NCI-H1092 treated with DMSO at 0.1 percent for 48 hours (cell line): ENCODE data around the gene TMEM212.

Experiments used
- DNase-seq: peaks from one replicate; lab custom pipeline; 2025; lab: John Stamatoyannopoulos, UW

Gene TMEM212

GRCh38 chr3:171842864-171843518, at the start of gene TMEM212:
TMEM212 (plus strand) TSS chr3:171843349; CDS start chr3:171843384, 35 bp downstream.
- DNase-seq: no peak

- no peak for DNase-seq
Observed at GRCh38 chr3:171796625-171797264, 46.4 kb upstream of the TMEM212 start.

GRCh38 chr3:171797265-171797679, 45.9 kb upstream of the TMEM212 start:
- no peak for DNase-seq

GRCh38 chr3:171797873-171798272, 45.3 kb upstream of the TMEM212 start:
- no peak for DNase-seq

- DNase-seq: no peak
Observed at GRCh38 chr3:171799501-171799900, 43.6 kb upstream of the TMEM212 start.

DNA sequence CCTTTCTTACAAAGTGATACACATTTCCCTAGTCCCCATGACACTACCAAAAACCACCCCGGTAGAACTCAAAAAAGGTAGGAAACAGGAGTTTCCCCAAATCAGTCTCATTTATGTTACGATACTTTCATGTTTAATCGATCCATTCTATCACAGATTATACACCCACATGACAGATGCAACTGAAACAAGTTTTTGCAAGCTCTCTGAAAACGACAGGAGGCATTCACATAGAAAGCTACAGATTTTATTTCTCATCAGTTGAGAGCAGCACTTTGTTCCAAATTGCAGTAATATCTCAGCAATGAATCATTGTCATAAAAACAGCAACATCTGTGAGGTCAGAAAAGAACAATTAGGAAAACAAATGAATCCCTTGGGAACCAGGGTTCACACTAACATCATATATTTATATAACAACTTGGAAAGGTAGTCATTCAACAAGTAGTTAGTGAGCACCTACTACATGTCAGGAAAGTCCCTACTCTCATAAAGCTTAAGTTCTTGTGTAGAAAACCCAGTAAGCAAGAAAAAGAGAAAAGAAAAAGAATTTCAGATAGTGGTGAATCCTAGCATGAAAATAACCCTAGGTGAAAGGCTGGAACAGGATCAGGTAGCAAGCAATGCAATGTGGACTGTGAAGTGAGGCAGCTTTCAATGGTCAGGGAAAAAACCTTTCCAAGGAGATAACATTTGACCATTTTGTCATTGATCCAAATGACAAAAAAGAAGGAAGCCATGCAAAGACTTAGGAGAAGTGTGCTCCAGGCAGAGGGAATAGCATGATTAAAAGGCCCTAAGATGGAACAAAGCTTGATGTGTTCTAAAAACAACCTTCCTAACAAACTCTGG, 41.2 kb upstream of the TMEM212 start:
- DNase-seq: no peak

GRCh38 chr3:171802590-171802956, 40.6 kb upstream of the TMEM212 start:
- DNase-seq: no peak

GRCh38 chr3:171803044-171803443, 40.1 kb upstream of the TMEM212 start:
- DNase-seq: no peak

GRCh38 chr3:171804618-171805389, 38.3 kb upstream of the TMEM212 start:
- no peak for DNase-seq

DNA sequence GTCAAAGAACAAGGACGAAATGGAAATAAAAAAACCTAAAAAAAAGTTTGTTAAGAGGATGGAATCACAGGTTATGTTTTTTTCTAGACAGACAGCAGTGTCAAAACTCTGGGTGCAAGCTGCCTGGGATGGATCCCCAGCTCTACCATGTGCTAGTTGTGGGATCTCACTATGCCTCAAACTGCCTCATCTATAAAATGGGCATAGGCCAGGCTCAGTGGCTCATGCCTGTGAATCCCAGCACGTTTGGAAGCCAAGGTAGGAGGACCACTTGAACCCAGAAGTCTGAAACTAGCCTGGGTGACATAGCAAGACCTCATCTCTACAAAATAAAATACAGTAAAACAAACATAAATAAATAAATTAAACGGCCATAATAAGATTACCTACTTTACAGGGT, 37.5 kb upstream of the TMEM212 start:
- DNase-seq: no peak

DNA sequence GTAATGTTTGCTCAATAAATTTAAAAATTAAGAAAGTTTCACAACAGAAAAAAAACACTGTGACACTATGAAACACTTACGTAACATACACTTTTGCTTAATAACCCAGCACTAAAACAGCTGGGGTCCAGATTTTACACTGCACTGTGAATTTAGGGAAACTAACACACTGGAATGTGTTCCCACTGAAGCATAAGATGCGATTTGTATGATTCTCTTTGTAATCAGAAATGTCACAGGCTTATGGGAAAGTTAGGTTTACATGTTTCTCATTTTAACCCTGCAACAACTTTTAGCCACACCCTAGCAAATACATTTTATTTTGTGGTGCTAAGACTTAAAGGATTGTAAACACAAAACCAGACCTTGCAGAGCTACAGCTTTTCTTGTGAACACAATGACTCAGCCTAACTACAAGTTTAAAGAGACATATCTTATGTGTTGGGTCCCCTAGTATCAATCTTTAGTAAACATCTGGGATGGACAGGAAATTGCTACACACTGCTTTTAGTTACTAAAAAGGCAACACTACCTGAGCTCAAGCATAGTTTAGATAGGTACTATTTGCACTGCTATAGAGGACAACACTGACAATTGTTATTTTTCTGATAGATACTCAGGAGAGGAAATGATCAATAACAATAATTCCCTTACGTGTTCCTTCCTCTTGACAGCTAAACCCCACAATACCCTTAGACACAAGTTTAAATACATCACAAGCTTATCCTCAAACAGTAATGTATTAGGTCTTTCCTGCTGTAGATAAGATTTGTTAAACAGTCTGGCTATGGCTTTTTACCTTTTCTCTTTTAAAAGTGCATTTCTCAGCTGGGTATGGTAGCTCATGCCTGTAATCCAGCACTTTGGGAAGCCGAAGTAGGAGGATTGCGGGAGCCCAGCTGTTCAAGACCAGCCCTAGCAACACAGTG, 36.7 kb upstream of the TMEM212 start:
- DNase-seq: no peak

DNA sequence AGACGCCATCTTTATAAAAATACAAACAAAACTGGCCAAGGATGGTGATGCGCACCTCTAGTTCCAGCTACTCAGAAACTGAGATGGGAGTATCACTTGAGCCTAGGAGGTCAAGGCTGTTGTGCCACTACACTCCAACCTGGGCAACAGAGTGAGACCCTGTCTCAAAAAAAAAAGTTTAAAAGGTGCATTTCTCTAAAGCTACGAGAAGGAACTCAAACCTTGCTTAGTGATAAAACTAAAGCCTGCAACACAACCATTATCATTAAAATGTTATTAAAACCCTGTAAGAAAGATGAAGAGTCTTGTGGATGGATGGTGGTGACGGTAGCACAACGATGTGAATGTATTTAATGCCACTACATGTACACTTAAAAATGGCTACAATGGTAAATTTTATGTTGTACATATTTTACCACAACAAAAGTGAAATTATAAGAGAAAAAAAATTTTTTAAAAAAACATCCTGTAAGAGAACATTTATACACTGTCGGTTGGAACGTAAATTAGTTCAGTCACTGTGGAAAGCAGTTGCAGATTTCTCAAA, 35.9 kb upstream of the TMEM212 start:
- no peak for DNase-seq

DNA sequence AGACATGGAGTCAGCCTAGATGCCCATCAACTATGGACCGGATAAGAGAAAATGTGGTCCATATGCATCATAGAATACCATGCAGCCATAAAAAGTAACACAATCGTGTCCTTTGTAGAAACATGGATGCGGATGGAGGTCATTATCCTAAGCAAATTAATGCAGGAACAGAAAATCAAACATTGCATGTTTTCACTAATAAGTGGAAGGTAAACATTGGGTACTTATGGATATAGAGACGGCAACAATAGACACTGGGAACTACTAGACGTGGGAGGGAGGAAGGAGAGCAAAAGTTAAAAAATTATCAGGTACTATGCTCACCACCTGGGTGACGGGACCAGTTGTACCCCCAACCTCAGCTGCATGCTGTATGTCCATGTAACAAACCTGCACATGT, 35.3 kb upstream of the TMEM212 start:
- no peak for DNase-seq

DNA sequence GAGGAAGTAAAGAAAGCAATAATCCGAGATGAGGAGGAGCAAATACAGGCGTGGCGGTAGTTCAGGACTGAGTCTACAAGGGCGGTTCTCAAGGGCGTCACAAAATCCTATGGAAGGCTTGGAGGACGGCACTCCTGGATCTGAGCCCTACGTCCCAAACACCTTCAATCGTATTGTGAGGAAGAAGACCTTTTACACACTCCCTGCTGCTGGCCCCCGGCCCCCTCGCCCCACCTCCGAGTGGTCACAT, 33.6 kb upstream of the TMEM212 start:
- no peak for DNase-seq

- DNase-seq: peak; percentile 45
Observed at GRCh38 chr3:171809861-171810628, 33.1 kb upstream of the TMEM212 start, which contains the start of gene PLD1. PLD1 (minus strand) TSS chr3:171810483; CDS start chr3:171738051, 72,432 bp downstream.

DNA sequence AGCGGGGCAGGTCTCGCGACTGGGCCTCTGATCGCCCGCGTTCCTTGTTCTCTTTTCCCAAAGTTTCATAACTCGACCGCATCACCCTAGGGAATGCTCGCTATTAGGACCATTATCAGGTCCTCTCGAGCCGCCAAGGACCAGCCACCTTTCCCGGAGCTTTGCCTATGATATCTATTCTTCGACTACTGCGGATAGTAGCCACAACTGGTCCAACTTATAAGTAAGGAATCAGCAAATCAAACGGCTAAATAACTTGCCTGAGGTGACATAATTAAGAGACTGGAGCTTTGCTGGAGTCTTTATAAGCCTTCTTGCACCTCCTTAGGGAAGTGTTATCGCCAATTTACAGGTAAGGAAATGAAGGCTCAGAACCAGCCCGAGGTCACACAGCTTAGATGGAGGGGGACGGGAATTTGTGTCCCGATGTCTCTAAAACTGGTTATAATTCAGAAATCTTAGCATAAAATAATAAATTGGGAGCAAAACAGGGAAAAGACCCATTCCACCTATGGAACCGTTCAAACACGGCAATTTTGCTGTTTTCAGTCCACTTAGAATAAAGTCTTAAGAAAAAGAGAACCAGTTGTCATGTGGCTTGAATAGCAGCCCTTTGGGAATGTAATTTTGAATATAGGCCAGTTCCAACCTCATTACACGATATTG, 32.4 kb upstream of the TMEM212 start:
- peak; percentile 45 for DNase-seq

- DNase-seq: no peak
Observed at GRCh38 chr3:171811295-171811912, 31.7 kb upstream of the TMEM212 start.

DNA sequence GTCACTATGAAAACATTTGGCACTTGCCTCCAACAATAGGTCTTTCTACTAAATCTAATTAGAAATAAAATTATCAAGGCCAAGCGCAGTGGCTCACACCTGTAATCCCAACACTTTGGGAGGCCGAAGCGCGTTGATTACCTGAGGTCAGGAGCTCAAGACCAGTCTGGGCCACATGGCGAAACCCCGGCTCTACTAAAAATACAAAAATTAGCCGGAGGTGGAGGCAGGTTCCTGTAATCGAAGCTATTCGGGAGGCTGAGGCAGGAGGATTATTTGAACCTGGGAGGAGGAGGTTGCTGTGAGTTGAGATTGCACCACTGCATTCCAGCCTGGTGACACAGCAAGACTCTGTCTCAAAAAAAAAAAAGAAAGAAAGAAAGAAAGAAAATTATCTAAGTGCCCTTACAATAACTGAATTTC, 31.2 kb upstream of the TMEM212 start:
- DNase-seq: no peak

DNA sequence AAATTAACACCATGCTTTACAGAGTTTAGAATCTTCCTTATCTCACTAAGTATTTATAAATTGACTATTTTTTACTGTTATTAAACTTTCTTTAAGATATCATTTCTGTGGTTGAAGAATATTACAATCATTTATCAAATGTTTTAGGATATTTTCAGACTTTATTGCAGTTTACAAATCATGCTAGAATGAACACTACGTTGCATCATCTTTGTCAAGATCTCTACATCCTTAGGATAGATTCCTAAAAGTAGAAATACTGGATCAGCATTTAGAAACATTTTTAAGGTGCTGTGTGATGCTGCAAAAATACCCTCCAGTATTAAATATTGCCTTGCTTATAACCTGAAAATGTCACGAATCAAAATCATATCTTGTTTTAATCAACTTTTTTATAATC, 30.3 kb upstream of the TMEM212 start:
- DNase-seq: no peak
